K562 (cell line): Measurements from ENCODE around the gene RERE. TPM values are rescaled to one million over a fixed set of nuclear protein-coding genes. Genes with fewer than 3 reads are reported as not detected.
A peak's percentile ranks its signal among the peaks of the same experiment; 100 is the strongest.

Experiments used
- ATAC-seq: fragments of 200-7000 bp; cut with Tn5 transposase; 3 replicates; pipeline ENCODE4 v1.9.1; 2020; ENCODE audit warnings: moderate library complexity
- BruUV-seq: library from RNA; stranded (reverse); fragments of 400-500 nt; replicated peaks from 2 replicates; lab custom pipeline; 2021; lab: Mats Ljungman, UMichigan
- CTCF ChIA-PET: fragments of 300-600 bp; formaldehyde crosslinking; extraction: SDS; loops from one replicate; lab custom pipeline; 2021; ENCODE audit warnings: low intra/inter-chr PET ratio; lab: Yijun Ruan, JAX
- POLR2A ChIA-PET: fragments of 300-600, 350-650 bp; sonication (Branson Sonifier 250); formaldehyde crosslinking; extraction: SDS; loops from one replicate; lab custom pipeline; 2021; ENCODE audit warnings: antibody characterized with exemption, inconsistent platforms; lab: Yijun Ruan, JAX
- DNase-seq, 4 experiments: peaks; one replicate each; pipeline versions ENCODE4 v3.0.0 to v3.0.0-alpha.2; 2011 to 2018; ENCODE audit warnings: low spot score in 3 of 4, mixed read lengths in 3 of 4; ENCODE audit errors: extremely low read depth in 1 of 4
- FAIRE-seq: peaks from 2 replicates; lab custom pipeline; 2011; peaks lifted over from hg19 to GRCh38; lab: Jason Lieb, UNC
- H2AFZ ChIP-seq: 2 replicates; pipeline ENCODE4 v1.6.0; 2011; ENCODE audit warnings: low read depth, low read length, control low read depth, inconsistent platforms
- H3K27ac ChIP-seq: fragments of 200-600 bp; 3 replicates; pipeline ENCODE4 v1.8.0; 2011; ENCODE audit warnings: low read depth, mild to moderate bottlenecking, control low read depth, inconsistent platforms, low read length, moderate library complexity, mixed read lengths; ENCODE audit errors: extremely low read depth
- H3K27me3 ChIP-seq, 2 experiments: fragments of 300-600 bp in 1 of 2; 2 replicates in 1 of 2; 3 replicates in 1 of 2; pipeline versions ENCODE4 v1.6.0 to v1.8.0; 2011; ENCODE audit warnings: inconsistent platforms in 2 of 2, low read length in 2 of 2, mild to moderate bottlenecking in 1 of 2, mixed read lengths in 1 of 2, moderate library complexity in 1 of 2; ENCODE audit not compliant: control insufficient read depth in 2 of 2, insufficient read depth in 2 of 2
- H3K36me3 ChIP-seq: fragments of 300-600 bp; 3 replicates; pipeline ENCODE4 v1.8.0; 2011; ENCODE audit warnings: mild to moderate bottlenecking, low read length, inconsistent platforms; ENCODE audit not compliant: control insufficient read depth, insufficient read depth
- H3K4me1 ChIP-seq, 2 experiments: fragments of 200-600 bp in 1 of 2; replicated peaks in 1 of 2; 2 replicates in 1 of 2; 3 replicates in 1 of 2; pipeline versions ENCODE4 v1.5.1 to v1.8.0; 2011; ENCODE audit warnings: inconsistent platforms in 2 of 2, low read length in 2 of 2, mild to moderate bottlenecking in 1 of 2, mixed read lengths in 1 of 2, moderate library complexity in 1 of 2; ENCODE audit not compliant: control insufficient read depth in 2 of 2, insufficient read depth in 2 of 2
- H3K4me2 ChIP-seq: 2 replicates; pipeline ENCODE4 v1.6.1; 2011; ENCODE audit warnings: low read length, control low read depth, inconsistent platforms, mixed read lengths; ENCODE audit not compliant: insufficient read depth
- H3K4me3 ChIP-seq: fragments of 200-600 bp; sonication (generic), shearing (Covaris generic); 2 replicates; pipeline ENCODE4 v1.5.1; 2016; ENCODE audit warnings: control low read depth, inconsistent platforms
- H3K79me2 ChIP-seq: fragments of 200-600 bp; 3 replicates; pipeline ENCODE4 v1.8.0; 2011; ENCODE audit warnings: low read length, inconsistent platforms; ENCODE audit not compliant: control insufficient read depth, insufficient read depth
- H3K9ac ChIP-seq, 2 experiments: 2 replicates each; pipeline versions ENCODE4 v1.6.0 to v1.6.1; 2011; ENCODE audit warnings: low read depth in 2 of 2, low read length in 2 of 2, control low read depth in 1 of 2, inconsistent platforms in 1 of 2, mild to moderate bottlenecking in 1 of 2, mixed read lengths in 1 of 2; ENCODE audit not compliant: insufficient read depth in 1 of 2
- H3K9me1 ChIP-seq: one replicate; pipeline ENCODE4 v1.6.0; 2011; ENCODE audit warnings: inconsistent platforms, mild to moderate bottlenecking, low read length, moderate library complexity; ENCODE audit not compliant: control insufficient read depth, insufficient read depth
- H3K9me3 ChIP-seq: replicated peaks from 2 replicates; pipeline ENCODE4 v1.5.1; 2011; ENCODE audit warnings: low read depth, low read length, inconsistent platforms; ENCODE audit not compliant: control insufficient read depth, insufficient read depth
- H4K20me1 ChIP-seq: replicated peaks from 2 replicates; pipeline ENCODE4 v1.6.1; 2011; ENCODE audit warnings: low read length, inconsistent platforms, mixed read lengths; ENCODE audit not compliant: control insufficient read depth, insufficient read depth
- CBFA2T2 ChIP-seq: fragments of 450-650 bp; conservative IDR thresholded peaks from 2 replicates; pipeline ENCODE4 v1.6.1; 2017; ENCODE audit warnings: mild to moderate bottlenecking
- CREB3L1 ChIP-seq: fragments of 450-650 bp; IDR thresholded peaks from 2 replicates; pipeline ENCODE4 v1.6.1; 2014; ENCODE audit warnings: low read depth, mild to moderate bottlenecking, moderate library complexity, borderline replicate concordance
- CREB5 ChIP-seq: fragments of 250-450 bp; sonication (Bioruptor Pico); IDR thresholded peaks from 2 replicates; pipeline ENCODE4 v1.5.0; 2020; ENCODE audit warnings: mild to moderate bottlenecking
- DIDO1 ChIP-seq: fragments of 450-650 bp; IDR thresholded peaks from 2 replicates; pipeline ENCODE4 v1.6.1; 2016; ENCODE audit warnings: low read depth, missing biosample characterization, missing genetic modification characterization
- E2F5 ChIP-seq: sonication (generic); formaldehyde crosslinking; IDR thresholded peaks from 2 replicates; pipeline ENCODE4 v1.8.0; 2022; ENCODE audit warnings: mild to moderate bottlenecking, missing genetic modification reagents
- HMGXB4 ChIP-seq: sonication (generic); formaldehyde crosslinking; IDR thresholded peaks from 2 replicates; pipeline ENCODE4 v1.8.1; 2023; ENCODE audit warnings: mild to moderate bottlenecking, missing genetic modification reagents
- HOXB6 ChIP-seq: fragments of 250-450 bp; sonication (Bioruptor Pico); IDR thresholded peaks from 2 replicates; pipeline ENCODE4 v1.5.1; 2022; ENCODE audit warnings: mild to moderate bottlenecking, borderline replicate concordance
- LCOR ChIP-seq: sonication (generic); formaldehyde crosslinking; IDR thresholded peaks from 2 replicates; pipeline ENCODE4 v1.8.0; 2022; ENCODE audit warnings: mild to moderate bottlenecking, missing genetic modification reagents
- MECOM ChIP-seq: fragments of 250-450 bp; sonication (Bioruptor Pico); IDR thresholded peaks from 2 replicates; pipeline ENCODE4 v1.8.0; 2022; ENCODE audit warnings: inconsistent platforms
- MTA2 ChIP-seq: fragments of 450-650 bp; IDR thresholded peaks from 2 replicates; pipeline ENCODE4 v1.6.1; 2016; ENCODE audit warnings: low read depth
- TEAD4 ChIP-seq, 2 experiments: sonication (generic) in 1 of 2; formaldehyde crosslinking in 1 of 2; IDR thresholded peaks; 2 replicates each; pipeline versions ENCODE4 v1.6.1 to v1.8.0; 2012 to 2022; ENCODE audit warnings: borderline replicate concordance in 1 of 2, inconsistent platforms in 1 of 2, low read length in 1 of 2, mild to moderate bottlenecking in 1 of 2, missing genetic modification reagents in 1 of 2
- ZNF23 ChIP-seq: fragments of 250-450 bp; sonication (Bioruptor Pico); IDR thresholded peaks from 2 replicates; pipeline ENCODE4 v1.4.0; 2020; ENCODE audit warnings: mild to moderate bottlenecking
- ZNF398 ChIP-seq: fragments of 250-450 bp; sonication (Bioruptor Pico); IDR thresholded peaks from 2 replicates; pipeline ENCODE4 v1.8.0; 2021; ENCODE audit warnings: moderate library complexity, mild to moderate bottlenecking, inconsistent platforms
- ZNF551 ChIP-seq: fragments of 250-450 bp; sonication (Bioruptor Pico); IDR thresholded peaks from 2 replicates; pipeline ENCODE4 v1.5.0; 2021; ENCODE audit warnings: mild to moderate bottlenecking, moderate library complexity
- ZSCAN32 ChIP-seq: fragments of 450-650 bp; formaldehyde crosslinking; IDR thresholded peaks from 2 replicates; pipeline ENCODE4 v1.4.0; 2020; ENCODE audit warnings: mild to moderate bottlenecking, moderate library complexity
- WGBS: fragments of 100-300 bp; shearing (Covaris generic); methylation state at CpG from one replicate; pipeline ENCODE4 v1.1.6; 2016; ENCODE audit warnings: low coverage, mixed read lengths; ENCODE audit not compliant: insufficient coverage; ENCODE audit errors: missing lambda C conversion rate; 5-methylcytosine and 5-hydroxymethylcytosine counted together
- in situ Hi-C: fragments of 300-500 bp; cut with MboI; formaldehyde crosslinking; loops from 4 replicates; pipeline ENCODE4 v1.15.0; 2018; ENCODE audit warnings: inconsistent platforms, mixed read lengths
- intact Hi-C: fragments of 100-400 bp; cut with micrococcal nuclease; formaldehyde crosslinking; loops from 2 replicates; pipeline ENCODE4 v1.14.2; 2022
- polyA plus RNA-seq, 8 experiments: library from polyadenylated mRNA; depleted of rRNA in 4 of 8; stranded (reverse) in 5 of 8; unstranded in 3 of 8; fragments of >200 nt; fragmentation: Nextera tagmentation in 2 of 8; fragmentation: Illumina TruSeq in 1 of 8; extraction: Ambion mirVana in 2 of 8; extraction: Trizol in 1 of 8; gene quantifications; 2 replicates each; pipeline versions ENCODE4 v1.2.1 to v1.2.3, GENCODE V29; 2011 to 2014; ENCODE audit warnings: inconsistent platforms in 1 of 8, missing spikeins in 1 of 8
- total RNA-seq, 7 experiments: library from RNA; depleted of rRNA in 6 of 7; stranded (reverse); fragments of >200 nt in 6 of 7; fragmentation: Illumina TruSeq in 2 of 7; extraction: Trizol in 2 of 7; gene quantifications; 2 replicates each; pipeline versions ENCODE4 v1.2.1 to v1.2.3, GENCODE V29; 2011 to 2021; ENCODE audit warnings: low replicate concordance in 1 of 7

Gene RERE
- total and polyA plus RNA-seq, 9 of the 15 experiments (the other 6 are each of a cell fraction or from before 2014, with no cell fraction given) = 3.0 to 51.5 (median 13.4) TPM

- Histone ChIP-seq H3K79me2 (peaks cover 74% of the 10 kb centered on the region), H2AFZ (peak overlapping the region; percentile 34; the same call in 1 of the 2 replicates), H3K27me3 (no peaks in the 10 kb centered on the region), H3K9ac (peak overlapping the region in 1 of 2 experiments; percentile 82; a peak in 2 of 4 replicates), H3K36me3 (peaks cover 8% of the 10 kb centered on the region), H4K20me1 (no peaks in the 10 kb centered on the region), H3K9me3 (no peaks in the 10 kb centered on the region), H3K9me1 (no peaks in the 10 kb centered on the region), H3K4me3 (no peak overlapping the region), H3K27ac (peak overlapping the region; percentile 98), H3K4me1 (peaks cover 34 to 50% of the 10 kb centered on the region in 2 experiments), H3K4me2 (peak overlapping the region; percentile 56)
- ChIA-PET POLR2A (interaction anchor here (0.6 to 2.6 kb wide), 7 partner anchors 9 to 61 kb away, joined by 3 to 11 read pairs (median 4); no protein-coding TSS in a partner anchor), CTCF (no interaction called here)
- 5% methylated on average over 6 of the region's 6 CpGs for WGBS
- DNase-seq (peak in 1 of 4 experiments; percentile 71), FAIRE-seq (peak; percentile 29), ATAC-seq (peak; percentile 55)
- no TSS peak for BruUV-seq
- in situ Hi-C loops = no loop called here
- intact Hi-C loops = no loop called here
- no peak for TF ChIP-seq CREB5
- TF ChIP-seq ZNF398 (CRISPR knock-in tag) = no peak
- TF ChIP-seq CREB3L1 = no peak
- no peak for TF ChIP-seq HMGXB4 (CRISPR knock-in tag)
- TF ChIP-seq TEAD4 (IDR thresholded peaks at IDR 0.05; ENCODE audit: low read length) = peak; percentile 54; the same call in 1 of the 2 replicates
- TF ChIP-seq TEAD4 (CRISPR knock-in tag; IDR thresholded peaks at IDR 0.05; ENCODE audit: borderline replicate concordance) = no peak
- no peak for TF ChIP-seq ZNF551 (CRISPR knock-in tag)
- TF ChIP-seq MTA2 = no peak
- no peak for TF ChIP-seq ZSCAN32 (CRISPR knock-in tag)
- no peak for TF ChIP-seq ZNF23
- no peak for TF ChIP-seq E2F5
- no peak for TF ChIP-seq HOXB6 (CRISPR knock-in tag)
- no peak for TF ChIP-seq DIDO1 (tag)
- TF ChIP-seq CBFA2T2 = peak; percentile 42
- TF ChIP-seq LCOR (CRISPR knock-in tag) = no peak
- TF ChIP-seq MECOM = no peak
Observed at GRCh38 chr1:8790478-8790877, 27.0 kb downstream of the RERE start.
